H1 (cell line): ENCODE results near the gene LCN9.

Source experiments
- CHD2 ChIP-seq: IDR thresholded peaks from 2 replicates; pipeline ENCODE4 v1.6.1; 2012; ENCODE audit warnings: low read length, improper control_type of control experiment
- CREB1 ChIP-seq: IDR thresholded peaks from 2 replicates; pipeline ENCODE4 v1.6.1; 2012; ENCODE audit warnings: inconsistent platforms
- EP300 ChIP-seq, 2 experiments: IDR thresholded peaks; 1 replicate in 1 of 2; 2 replicates in 1 of 2; pipeline ENCODE4 v1.6.1; 2011 to 2012; ENCODE audit warnings: low read depth in 2 of 2, low read length in 2 of 2, mild to moderate bottlenecking in 2 of 2, borderline replicate concordance in 1 of 2, inconsistent platforms in 1 of 2, moderate library complexity in 1 of 2
- HDAC2 ChIP-seq, 2 experiments: fragments of 300-600 bp in 1 of 2; sonication (generic) in 1 of 2; IDR thresholded peaks; 2 replicates each; pipeline ENCODE4 v1.6.1; 2011 to 2012; ENCODE audit warnings: low read depth in 2 of 2, low read length in 2 of 2, mild to moderate bottlenecking in 2 of 2, moderate library complexity in 2 of 2, borderline replicate concordance in 1 of 2, inconsistent platforms in 1 of 2
- JUN ChIP-seq: IDR thresholded peaks from 2 replicates; pipeline ENCODE4 v1.6.1; 2011; ENCODE audit warnings: low read depth, mild to moderate bottlenecking, improper control_type of control experiment, low read length
- POLR2A ChIP-seq, 2 experiments: IDR thresholded peaks; 1 replicate in 1 of 2; 2 replicates in 1 of 2; pipeline ENCODE4 v1.6.1; 2011; ENCODE audit warnings: low read depth in 2 of 2, low read length in 2 of 2, mild to moderate bottlenecking in 2 of 2; ENCODE audit errors: control extremely low read depth in 1 of 2
- RAD21 ChIP-seq, 2 experiments: IDR thresholded peaks in 1 of 2; conservative IDR thresholded peaks in 1 of 2; 2 replicates each; pipeline ENCODE4 v1.6.1; 2011; ENCODE audit warnings: low read depth in 2 of 2, low read length in 2 of 2, improper control_type of control experiment in 1 of 2, inconsistent platforms in 1 of 2, mild to moderate bottlenecking in 1 of 2, moderate library complexity in 1 of 2
- SIN3A ChIP-seq, 2 experiments: IDR thresholded peaks in 1 of 2; conservative IDR thresholded peaks in 1 of 2; 2 replicates each; pipeline ENCODE4 v1.6.1; 2011 to 2012; ENCODE audit warnings: low read length in 2 of 2, improper control_type of control experiment in 1 of 2, low read depth in 1 of 2, mild to moderate bottlenecking in 1 of 2
- TF ChIP-seq, protein P1 (sequence below), 3 experiments: IDR thresholded peaks; 1 replicate in 2 of 3; 2 replicates in 1 of 3; pipeline versions ENCODE4 v1.5.1 to v1.6.1; 2011; ENCODE audit warnings: low read length in 3 of 3, mild to moderate bottlenecking in 3 of 3, inconsistent platforms in 2 of 3, low read depth in 1 of 3, moderate library complexity in 1 of 3; ENCODE audit not compliant: insufficient read depth in 1 of 3; ENCODE audit errors: control extremely low read depth in 1 of 3

DNA sequence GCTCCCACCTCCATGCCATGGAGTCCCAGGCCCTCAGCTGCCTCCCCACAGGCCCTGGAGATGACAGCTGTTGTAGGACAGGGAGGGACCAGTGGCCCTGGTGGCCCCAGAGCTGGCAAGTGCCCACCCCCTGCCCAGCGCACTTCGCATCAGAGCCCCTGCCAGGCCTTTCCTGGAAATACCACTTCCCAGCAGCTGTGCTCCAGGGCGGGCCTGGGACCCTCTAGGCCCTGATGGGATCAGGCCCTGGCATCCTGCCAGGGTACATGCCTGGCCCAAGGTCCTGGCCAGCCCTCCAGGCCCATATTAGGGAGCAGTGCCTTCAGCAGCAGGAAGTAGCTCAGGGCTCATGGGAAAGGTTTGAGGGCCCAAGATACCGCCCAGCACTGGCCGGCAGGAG, 41.4 kb downstream of the LCN9 start:
- TF ChIP-seq, protein P1, sequence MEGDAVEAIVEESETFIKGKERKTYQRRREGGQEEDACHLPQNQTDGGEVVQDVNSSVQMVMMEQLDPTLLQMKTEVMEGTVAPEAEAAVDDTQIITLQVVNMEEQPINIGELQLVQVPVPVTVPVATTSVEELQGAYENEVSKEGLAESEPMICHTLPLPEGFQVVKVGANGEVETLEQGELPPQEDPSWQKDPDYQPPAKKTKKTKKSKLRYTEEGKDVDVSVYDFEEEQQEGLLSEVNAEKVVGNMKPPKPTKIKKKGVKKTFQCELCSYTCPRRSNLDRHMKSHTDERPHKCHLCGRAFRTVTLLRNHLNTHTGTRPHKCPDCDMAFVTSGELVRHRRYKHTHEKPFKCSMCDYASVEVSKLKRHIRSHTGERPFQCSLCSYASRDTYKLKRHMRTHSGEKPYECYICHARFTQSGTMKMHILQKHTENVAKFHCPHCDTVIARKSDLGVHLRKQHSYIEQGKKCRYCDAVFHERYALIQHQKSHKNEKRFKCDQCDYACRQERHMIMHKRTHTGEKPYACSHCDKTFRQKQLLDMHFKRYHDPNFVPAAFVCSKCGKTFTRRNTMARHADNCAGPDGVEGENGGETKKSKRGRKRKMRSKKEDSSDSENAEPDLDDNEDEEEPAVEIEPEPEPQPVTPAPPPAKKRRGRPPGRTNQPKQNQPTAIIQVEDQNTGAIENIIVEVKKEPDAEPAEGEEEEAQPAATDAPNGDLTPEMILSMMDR (IDR thresholded peaks at IDR 0.05; ENCODE audit: control extremely low read depth in 1 of 3, insufficient read depth in 1 of 3, low read depth in 1 of 3, low read length in 3 of 3) = no peak
- TF ChIP-seq CHD2 (no peak), SIN3A (conservative IDR thresholded peaks at IDR 0.05 in 1 of 2, IDR thresholded peaks at IDR 0.05 in 1 of 2; ENCODE audit: low read depth in 1 of 2, low read length in 2 of 2) (no peak), HDAC2 (IDR thresholded peaks at IDR 0.05; ENCODE audit: borderline replicate concordance in 1 of 2, low read depth in 2 of 2, low read length in 2 of 2) (no peak), CREB1 (no peak), POLR2A (IDR thresholded peaks at IDR 0.05; ENCODE audit: control extremely low read depth in 1 of 2, low read depth in 2 of 2, low read length in 2 of 2) (no peak), JUN (no peak), RAD21 (IDR thresholded peaks at IDR 0.05 in 1 of 2, conservative IDR thresholded peaks at IDR 0.05 in 1 of 2; ENCODE audit: low read depth in 2 of 2, low read length in 2 of 2) (no peak), EP300 (IDR thresholded peaks at IDR 0.05; ENCODE audit: borderline replicate concordance in 1 of 2, low read depth in 2 of 2, low read length in 2 of 2) (no peak)
